ENCODE results near the gene CCDC33.

DNA sequence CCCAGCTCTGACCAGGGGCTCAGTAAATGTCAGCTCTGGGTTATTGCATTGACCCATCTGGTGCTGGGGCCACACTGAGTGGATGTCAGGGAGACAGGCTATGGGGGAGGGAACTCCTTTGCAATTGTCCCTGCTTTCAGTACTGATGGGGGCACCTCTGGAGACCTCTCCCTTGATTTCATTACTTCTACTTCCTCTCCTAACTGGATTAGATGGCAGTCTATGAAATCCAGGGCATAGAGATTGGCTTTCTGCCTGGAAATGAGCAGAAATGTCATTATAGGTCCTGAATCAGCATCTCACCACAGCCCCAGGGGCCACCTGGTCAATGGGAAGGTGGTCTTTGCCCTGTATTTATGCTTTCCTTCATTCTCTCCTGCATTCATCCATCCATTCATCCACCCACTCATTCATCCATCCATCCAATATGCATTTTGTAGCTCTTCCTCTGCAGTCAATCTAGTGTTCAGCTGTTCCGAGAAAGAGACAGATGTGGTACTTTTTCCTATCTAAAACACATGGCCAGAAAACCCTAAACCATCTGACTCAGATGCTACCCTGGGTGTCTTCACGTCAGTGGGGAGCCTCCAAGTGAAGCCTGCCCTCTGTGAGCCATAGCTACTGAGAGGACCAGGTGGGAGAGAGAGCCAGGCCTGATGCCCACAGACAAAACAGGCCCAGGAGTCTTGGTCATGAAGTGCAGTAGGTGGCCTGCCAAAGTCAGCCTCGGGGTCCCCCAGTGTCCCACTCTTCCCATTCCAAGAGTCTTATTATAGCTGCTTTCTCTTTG is 57.1 kb downstream of the CCDC33 start:
- TF ChIP-seq, protein P1, sequence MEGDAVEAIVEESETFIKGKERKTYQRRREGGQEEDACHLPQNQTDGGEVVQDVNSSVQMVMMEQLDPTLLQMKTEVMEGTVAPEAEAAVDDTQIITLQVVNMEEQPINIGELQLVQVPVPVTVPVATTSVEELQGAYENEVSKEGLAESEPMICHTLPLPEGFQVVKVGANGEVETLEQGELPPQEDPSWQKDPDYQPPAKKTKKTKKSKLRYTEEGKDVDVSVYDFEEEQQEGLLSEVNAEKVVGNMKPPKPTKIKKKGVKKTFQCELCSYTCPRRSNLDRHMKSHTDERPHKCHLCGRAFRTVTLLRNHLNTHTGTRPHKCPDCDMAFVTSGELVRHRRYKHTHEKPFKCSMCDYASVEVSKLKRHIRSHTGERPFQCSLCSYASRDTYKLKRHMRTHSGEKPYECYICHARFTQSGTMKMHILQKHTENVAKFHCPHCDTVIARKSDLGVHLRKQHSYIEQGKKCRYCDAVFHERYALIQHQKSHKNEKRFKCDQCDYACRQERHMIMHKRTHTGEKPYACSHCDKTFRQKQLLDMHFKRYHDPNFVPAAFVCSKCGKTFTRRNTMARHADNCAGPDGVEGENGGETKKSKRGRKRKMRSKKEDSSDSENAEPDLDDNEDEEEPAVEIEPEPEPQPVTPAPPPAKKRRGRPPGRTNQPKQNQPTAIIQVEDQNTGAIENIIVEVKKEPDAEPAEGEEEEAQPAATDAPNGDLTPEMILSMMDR (IDR thresholded peaks at IDR 0.05; ENCODE audit: low read depth, low read length), result no peak
- no peak for TF ChIP-seq EZH2phosphoT487 (IDR thresholded peaks at IDR 0.05; ENCODE audit: low read depth)

Data from OCI-LY3 (cell line).